ENCODE results near the gene ZKSCAN2.

DNA sequence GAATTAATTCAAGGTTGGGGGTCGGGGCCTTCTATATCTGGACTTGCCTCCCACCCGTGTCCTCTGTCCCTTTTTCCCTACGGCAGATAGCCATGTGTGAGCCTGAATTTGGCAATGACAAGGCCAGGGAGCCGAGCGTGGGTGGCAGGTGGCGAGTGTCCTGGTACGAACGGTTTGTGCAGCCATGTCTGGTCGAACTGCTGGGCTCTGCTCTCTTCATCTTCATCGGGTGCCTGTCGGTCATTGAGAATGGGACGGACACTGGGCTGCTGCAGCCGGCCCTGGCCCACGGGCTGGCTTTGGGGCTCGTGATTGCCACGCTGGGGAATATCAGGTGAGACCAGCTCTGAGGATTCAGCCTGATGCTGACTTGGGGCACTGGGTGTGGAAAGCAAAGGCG, 40.5 kb downstream of the ZKSCAN2 start:
- TF ChIP-seq EZH2 (IDR thresholded peaks at IDR 0.05; ENCODE audit: insufficient read depth, poor library complexity, severe bottlenecking), result no peak
- TF ChIP-seq EZH2phosphoT487 (IDR thresholded peaks at IDR 0.05; ENCODE audit: insufficient read depth, low read depth), result no peak

All from GM23248 (cell line).